Skeletal muscle tissue (tissue), 4 donors: ENCODE measurements around the gene F3. TPM values are rescaled to one million over a fixed set of nuclear protein-coding genes. Genes with fewer than 3 reads are reported as not detected.

Experiments used
- H3K27ac ChIP-seq: one replicate; pipeline ENCODE4 v1.7.0; 2013; ENCODE audit warnings: mild to moderate bottlenecking, low read depth, low read length, inconsistent platforms
- H3K27me3 ChIP-seq, 3 donors: one replicate each; pipeline ENCODE4 v1.7.0; 2013; ENCODE audit warnings: low read length in 3 of 3; ENCODE audit not compliant: control insufficient read depth in 3 of 3, insufficient read depth in 3 of 3
- H3K36me3 ChIP-seq, 3 donors: one replicate each; pipeline ENCODE4 v1.7.0; 2013; ENCODE audit warnings: low read length in 3 of 3; ENCODE audit not compliant: control insufficient read depth in 3 of 3, insufficient read depth in 3 of 3
- H3K4me1 ChIP-seq, 3 donors: one replicate each; pipeline ENCODE4 v1.7.0; 2013; ENCODE audit warnings: low read length in 3 of 3, mild to moderate bottlenecking in 3 of 3; ENCODE audit not compliant: control insufficient read depth in 3 of 3, insufficient read depth in 3 of 3
- H3K4me3 ChIP-seq, 3 donors: one replicate each; pipeline ENCODE4 v1.7.0; 2013; ENCODE audit warnings: low read length in 3 of 3
- H3K9ac ChIP-seq, 3 donors: one replicate each; pipeline ENCODE4 v1.7.0; 2013; ENCODE audit warnings: low read length in 3 of 3, mild to moderate bottlenecking in 3 of 3, moderate library complexity in 2 of 3, low read depth in 1 of 3
- H3K9me3 ChIP-seq, 3 donors: one replicate each; pipeline ENCODE4 v1.7.0; 2013; ENCODE audit warnings: low read length in 3 of 3; ENCODE audit not compliant: control insufficient read depth in 3 of 3
- total RNA-seq: library from RNA; depleted of rRNA; stranded (reverse); fragments of >200 nt; gene quantifications from one replicate; pipeline ENCODE4 v1.2.3, GENCODE V29; 2014
- donor health status: Osteomylitis.

F3 gene
- total RNA-seq, 1 donor from 2014 or later: 1.6 TPM

DNA sequence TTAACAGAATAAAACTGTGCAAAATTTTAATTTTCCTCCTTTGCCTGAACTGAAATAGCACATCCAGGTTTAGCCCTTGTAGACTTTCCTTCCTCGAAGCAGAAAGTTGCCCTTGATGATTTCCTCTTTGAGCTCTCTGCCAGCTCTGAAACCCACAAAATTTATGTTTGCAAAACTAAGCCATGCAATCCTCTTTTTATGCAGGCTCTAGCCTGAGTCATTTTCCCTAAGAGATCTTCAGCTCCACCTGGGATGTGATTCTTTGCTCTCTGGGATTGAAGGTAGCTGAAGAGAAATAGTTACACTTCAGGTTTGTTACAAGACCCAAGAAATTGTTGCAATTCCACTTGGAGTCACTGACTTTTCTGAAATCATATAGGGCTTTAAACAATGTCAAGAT lies 1.4 kb upstream of the F3 start:
- Histone ChIP-seq H3K4me3 (peak overlapping the region in 1 of 3 donors; percentile 8), H3K36me3 (peaks cover 0 to 3% (median 0%) of the 10 kb centered on the region in 3 donors), H3K9me3 (no peaks in the 10 kb centered on the region), H3K27ac (no peak overlapping the region), H3K9ac (peak overlapping the region in 1 of 3 donors; percentile 67), H3K27me3 (peaks cover 15 to 26% (median 16%) of the 10 kb centered on the region in 3 donors), H3K4me1 (peaks cover 7 to 12% (median 11%) of the 10 kb centered on the region in 3 donors)

DNA sequence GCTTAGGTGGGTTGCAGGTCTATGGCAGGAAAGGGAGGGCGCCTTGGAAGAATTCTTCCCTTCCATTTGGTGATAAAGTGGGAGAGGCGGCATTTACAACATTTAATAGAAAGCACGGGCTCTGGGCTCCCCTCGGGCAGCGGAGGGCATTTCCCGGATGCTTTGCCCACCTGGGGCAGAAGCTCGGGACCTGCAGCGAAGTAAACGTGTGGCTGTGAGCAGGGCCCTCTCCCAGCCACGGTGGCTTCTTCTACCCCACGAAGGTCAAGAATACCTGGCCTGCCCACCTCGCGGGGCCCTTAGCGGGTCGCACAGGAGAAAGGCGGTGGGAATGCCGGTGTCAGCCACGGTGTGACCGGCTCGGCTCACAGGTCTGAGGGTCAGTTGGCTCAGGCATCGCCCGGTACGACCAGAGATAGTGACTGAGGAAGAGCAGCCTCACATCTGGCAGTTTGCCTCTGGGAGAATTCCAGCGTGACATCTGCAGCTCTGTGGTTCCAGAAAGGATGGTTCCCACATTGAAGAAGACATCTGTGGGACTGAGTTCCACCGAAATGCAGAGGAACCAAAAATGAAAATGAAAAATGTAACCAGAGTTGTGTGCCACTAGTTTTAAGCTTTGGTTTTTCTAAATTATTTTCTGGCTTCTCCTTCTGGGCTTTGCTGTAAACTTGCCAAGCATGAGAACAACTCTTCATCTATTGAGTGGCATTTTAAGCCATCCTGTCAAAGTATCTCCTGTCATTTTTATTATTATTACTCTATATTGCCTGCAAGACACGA lies 720 bp upstream of the F3 start:
- Histone ChIP-seq H3K27me3 (peaks cover 15 to 26% (median 16%) of the 10 kb centered on the region in 3 donors), H3K36me3 (peaks cover 0 to 3% (median 0%) of the 10 kb centered on the region in 3 donors), H3K9me3 (no peaks in the 10 kb centered on the region), H3K4me1 (peaks cover 7 to 12% (median 11%) of the 10 kb centered on the region in 3 donors), H3K4me3 (peak overlapping the region; percentile 62 to 70 (median 70)), H3K9ac (peak overlapping the region; percentile 62 to 73 (median 67)), H3K27ac (peak overlapping the region; percentile 76)

DNA sequence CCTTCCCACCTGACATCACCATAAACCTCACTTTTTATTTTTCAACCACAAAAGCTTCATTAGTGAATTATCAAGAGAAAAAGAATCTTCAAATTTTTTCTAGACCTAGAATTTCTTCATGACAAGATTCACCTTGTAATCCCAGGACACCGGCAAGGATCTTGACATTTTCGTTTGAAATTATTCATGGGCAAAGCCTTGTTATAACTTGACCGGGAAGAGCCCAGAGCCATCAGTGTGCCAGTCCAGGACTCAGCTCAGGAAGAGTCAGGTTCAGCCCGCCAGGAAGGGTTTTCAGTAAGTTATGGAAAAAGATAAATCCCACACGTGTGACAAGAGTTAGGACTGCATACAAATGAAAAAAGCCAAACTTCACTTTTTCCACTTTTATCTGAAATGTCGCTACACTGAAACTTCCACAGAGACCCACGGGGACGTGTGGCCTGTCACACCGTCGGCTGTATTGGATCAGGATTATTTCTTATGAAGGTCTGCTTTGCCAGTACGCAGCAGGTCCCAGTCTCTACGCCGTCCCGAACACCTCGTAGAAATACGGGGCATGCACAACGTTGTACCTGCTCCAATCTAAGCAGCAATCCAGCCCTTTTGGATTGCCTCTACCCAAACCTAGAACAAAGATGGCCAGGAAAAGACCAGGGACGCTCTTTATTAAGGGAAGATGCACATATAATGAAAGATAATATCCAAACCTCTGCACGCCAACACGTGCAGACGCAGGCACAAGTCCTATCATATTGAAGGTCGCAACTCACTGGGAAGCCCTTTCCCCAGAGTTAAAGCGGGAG lies 916 bp downstream of the F3 start:
- H3K4me1 ChIP-seq: peaks cover 7 to 15% (median 11%) of the 10 kb centered on the region in 3 donors
- H3K9ac ChIP-seq: peak overlapping the region in 2 of 3 donors; percentile 44 to 66
- H3K36me3 ChIP-seq: peaks cover 0 to 3% (median 0%) of the 10 kb centered on the region in 3 donors
- peak overlapping the region; percentile 54 to 68 (median 63) for H3K4me3 ChIP-seq
- no peaks in the 10 kb centered on the region for H3K9me3 ChIP-seq
- H3K27ac ChIP-seq: peak overlapping the region; percentile 41
- H3K27me3 ChIP-seq: peaks cover 15 to 26% (median 16%) of the 10 kb centered on the region in 3 donors

DNA sequence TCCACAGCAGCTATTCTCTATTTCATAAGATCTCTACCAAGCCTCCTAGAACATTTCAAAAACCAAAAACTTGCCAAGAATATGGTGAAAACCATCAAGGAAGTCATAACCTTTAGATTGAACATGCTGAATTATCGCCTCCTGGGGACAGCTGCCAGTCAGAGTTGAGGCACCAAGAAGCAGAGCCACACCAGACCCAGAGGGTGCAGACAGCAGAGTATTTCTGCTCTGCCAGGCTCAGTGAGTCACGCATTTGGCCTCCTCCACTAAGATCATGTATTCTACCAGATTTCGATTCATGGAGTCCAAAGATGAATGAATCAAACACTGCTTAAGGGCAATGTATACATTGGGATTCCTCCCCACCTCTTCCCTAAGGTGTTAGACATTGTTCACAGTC lies 2.1 kb downstream of the F3 start:
- Histone ChIP-seq H3K36me3 (peaks cover 0 to 3% (median 0%) of the 10 kb centered on the region in 3 donors), H3K9ac (no peak overlapping the region), H3K4me3 (peak overlapping the region in 1 of 3 donors; percentile 68), H3K4me1 (peaks cover 7 to 15% (median 11%) of the 10 kb centered on the region in 3 donors), H3K9me3 (no peaks in the 10 kb centered on the region), H3K27me3 (peaks cover 15 to 26% (median 16%) of the 10 kb centered on the region in 3 donors), H3K27ac (no peak overlapping the region)

GRCh38 chr1:94538243-94538827 lies 3.2 kb downstream of the F3 start:
- H3K9ac ChIP-seq: no peak overlapping the region
- peaks cover 11 to 22% (median 11%) of the 10 kb centered on the region in 3 donors for H3K27me3 ChIP-seq
- H3K27ac ChIP-seq: no peak overlapping the region
- H3K4me1 ChIP-seq: peaks cover 7 to 15% (median 11%) of the 10 kb centered on the region in 3 donors
- peaks cover 0 to 3% (median 0%) of the 10 kb centered on the region in 3 donors for H3K36me3 ChIP-seq
- H3K9me3 ChIP-seq: no peaks in the 10 kb centered on the region
- peak overlapping the region in 2 of 3 donors; percentile 1 to 41 for H3K4me3 ChIP-seq

DNA sequence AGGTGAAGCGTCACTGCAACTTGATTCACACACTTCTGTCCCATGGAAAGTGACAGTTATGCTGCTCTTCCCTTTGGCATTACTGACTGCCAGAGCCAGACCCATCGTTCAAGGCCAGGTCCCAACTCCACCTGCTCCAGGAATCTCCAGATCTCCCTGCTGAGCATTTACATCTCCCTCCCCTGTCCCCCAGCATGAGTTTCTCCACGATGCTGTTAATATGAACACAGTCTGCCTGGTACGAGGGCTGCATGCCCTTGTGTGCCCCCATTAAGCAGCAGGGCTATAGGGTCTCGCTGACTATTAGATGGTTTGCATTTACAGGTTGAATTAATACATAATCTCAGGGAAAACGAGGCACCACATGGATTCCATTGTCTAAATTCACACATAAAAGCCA lies 4.3 kb downstream of the F3 start:
- Histone ChIP-seq H3K36me3 (peaks cover 0 to 3% (median 0%) of the 10 kb centered on the region in 3 donors), H3K4me1 (peaks cover 6 to 8% (median 8%) of the 10 kb centered on the region in 3 donors), H3K9me3 (no peaks in the 10 kb centered on the region), H3K4me3 (no peak overlapping the region), H3K27me3 (peaks cover 8 to 12% (median 9%) of the 10 kb centered on the region in 3 donors), H3K27ac (no peak overlapping the region), H3K9ac (no peak overlapping the region)

DNA sequence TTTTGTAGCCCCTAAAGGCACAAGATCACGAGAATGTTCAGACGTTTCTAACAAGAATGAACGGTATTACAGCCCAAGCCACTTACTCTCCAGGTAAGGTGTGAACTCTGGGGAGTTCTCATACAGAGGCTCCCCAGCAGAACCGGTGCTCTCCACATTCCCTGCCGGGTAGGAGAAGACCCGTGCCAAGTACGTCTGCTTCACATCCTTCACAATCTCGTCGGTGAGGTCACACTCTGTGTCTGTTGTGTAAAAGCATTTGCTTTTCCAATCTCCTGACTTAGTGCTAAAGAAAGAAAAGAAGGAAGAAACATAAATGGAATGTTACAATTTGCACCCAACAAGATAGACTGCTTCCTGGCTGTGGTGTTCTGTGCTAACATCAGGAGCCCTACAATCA lies 5.7 kb downstream of the F3 start:
- Histone ChIP-seq H3K9me3 (no peaks in the 10 kb centered on the region), H3K4me1 (peaks cover 1 to 3% (median 2%) of the 10 kb centered on the region in 3 donors), H3K4me3 (no peak overlapping the region), H3K36me3 (peaks cover 0 to 3% (median 0%) of the 10 kb centered on the region in 3 donors), H3K27me3 (peaks cover 1 to 4% (median 2%) of the 10 kb centered on the region in 3 donors), H3K9ac (no peak overlapping the region), H3K27ac (no peak overlapping the region)

DNA sequence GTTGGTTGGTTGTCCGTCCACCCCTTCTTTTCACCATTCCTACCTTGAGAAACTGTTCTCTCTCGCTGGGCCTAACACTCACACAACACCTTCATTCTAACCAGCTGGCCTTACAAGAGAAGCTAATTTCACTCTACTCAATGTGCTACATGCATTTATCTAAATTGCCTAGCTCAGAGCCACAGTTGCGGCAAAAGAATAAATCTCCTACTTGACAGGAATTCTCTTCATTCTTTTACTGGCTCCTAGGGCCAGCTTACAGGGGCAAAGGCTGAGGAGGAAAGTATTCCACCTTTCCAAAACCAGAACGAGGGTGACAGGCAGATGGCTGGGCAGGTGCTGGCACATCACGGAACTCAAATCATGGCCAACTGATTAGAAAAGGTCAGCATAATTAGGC lies 6.5 kb downstream of the F3 start:
- Histone ChIP-seq H3K27ac (no peak overlapping the region), H3K4me3 (no peak overlapping the region), H3K9me3 (no peaks in the 10 kb centered on the region), H3K4me1 (peaks cover 0 to 3% (median 2%) of the 10 kb centered on the region in 3 donors), H3K27me3 (no peaks in the 10 kb centered on the region), H3K36me3 (peaks cover 0 to 3% (median 0%) of the 10 kb centered on the region in 3 donors), H3K9ac (no peak overlapping the region)

DNA sequence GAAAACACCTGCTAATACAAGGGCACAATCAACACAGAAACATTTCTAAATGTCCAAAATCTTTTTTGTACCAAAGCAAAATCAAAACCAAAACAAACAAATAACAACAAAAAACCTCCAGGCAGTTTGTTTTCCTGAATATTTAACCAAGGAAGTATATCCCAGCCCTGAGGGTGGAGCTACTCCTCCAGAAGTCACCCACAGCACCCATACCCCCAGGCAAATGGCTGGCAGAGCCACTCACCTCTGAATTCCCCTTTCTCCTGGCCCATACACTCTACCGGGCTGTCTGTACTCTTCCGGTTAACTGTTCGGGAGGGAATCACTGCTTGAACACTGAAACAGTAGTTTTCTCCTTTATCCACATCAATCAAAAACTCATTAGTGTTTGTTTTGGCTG lies 9.5 kb downstream of the F3 start:
- Histone ChIP-seq H3K9ac (no peak overlapping the region), H3K4me1 (peaks cover 0 to 3% (median 0%) of the 10 kb centered on the region in 3 donors), H3K9me3 (no peaks in the 10 kb centered on the region), H3K36me3 (peaks cover 0 to 3% (median 0%) of the 10 kb centered on the region in 3 donors), H3K27ac (no peak overlapping the region), H3K4me3 (no peak overlapping the region), H3K27me3 (no peaks in the 10 kb centered on the region)
